Hepatocyte (in vitro differentiated cells): ENCODE data around the gene PPP1R7.

Experiments
- CTCF ChIP-seq: fragments of 200-600 bp; sonication (generic); IDR thresholded peaks from 2 replicates; pipeline ENCODE4 v1.5.1; 2016; ENCODE audit warnings: antibody characterized with exemption, mild to moderate bottlenecking; ENCODE audit not compliant: poor library complexity
- EZH2 ChIP-seq: fragments of 200-600 bp; sonication (generic); IDR thresholded peaks from 2 replicates; pipeline ENCODE4 v1.6.1; 2016; ENCODE audit warnings: antibody characterized with exemption, mild to moderate bottlenecking, borderline replicate concordance
- EZH2phosphoT487 ChIP-seq: fragments of 200-600 bp; sonication (generic); IDR thresholded peaks from one replicate; pipeline ENCODE4 v1.6.1; 2018; ENCODE audit warnings: antibody characterized with exemption, mild to moderate bottlenecking, low read depth, moderate library complexity; ENCODE audit not compliant: unreplicated experiment, severe bottlenecking

DNA sequence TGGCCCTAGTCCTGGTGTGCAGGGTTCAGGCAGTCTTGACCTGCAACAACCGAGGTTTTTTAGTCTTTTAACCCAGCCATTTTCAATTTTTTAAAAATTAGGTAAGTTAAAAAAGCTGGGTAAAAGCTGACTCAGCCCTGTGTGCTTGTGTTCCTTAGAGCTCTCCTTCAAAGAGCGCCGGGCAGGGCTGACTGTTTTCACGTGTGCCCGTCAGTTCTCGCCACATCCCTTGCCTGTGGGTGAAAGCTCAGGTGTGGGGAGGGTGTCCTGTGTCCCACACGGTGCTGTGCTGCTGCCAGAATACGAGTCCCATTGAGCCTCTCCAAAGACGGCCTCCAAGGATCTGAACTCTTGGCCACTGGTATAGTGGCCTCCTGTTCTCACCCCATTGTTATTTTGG lies 33.0 kb downstream of the PPP1R7 start:
- TF ChIP-seq EZH2 (no peak), CTCF (no peak), EZH2phosphoT487 (no peak)
